Placental epithelial cell (primary cell): ENCODE measurements around the gene FRMD4A. TPM values are rescaled to one million over a fixed set of nuclear protein-coding genes. Genes with fewer than 3 reads are reported as not detected.

Experiments used
- small RNA-seq: library from RNA; depleted of rRNA; stranded (forward); fragments of <200 nt; gene quantifications from one replicate; pipeline ENCODE3, GENCODE V24; 2012
- total RNA-seq: library from RNA; depleted of rRNA; stranded (reverse); fragments of >200 nt; gene quantifications from 2 replicates; pipeline ENCODE4 v1.2.3, GENCODE V29; 2012

FRMD4A gene
- 21.8 and 25.5 TPM in 2 replicates for total RNA-seq

DNA sequence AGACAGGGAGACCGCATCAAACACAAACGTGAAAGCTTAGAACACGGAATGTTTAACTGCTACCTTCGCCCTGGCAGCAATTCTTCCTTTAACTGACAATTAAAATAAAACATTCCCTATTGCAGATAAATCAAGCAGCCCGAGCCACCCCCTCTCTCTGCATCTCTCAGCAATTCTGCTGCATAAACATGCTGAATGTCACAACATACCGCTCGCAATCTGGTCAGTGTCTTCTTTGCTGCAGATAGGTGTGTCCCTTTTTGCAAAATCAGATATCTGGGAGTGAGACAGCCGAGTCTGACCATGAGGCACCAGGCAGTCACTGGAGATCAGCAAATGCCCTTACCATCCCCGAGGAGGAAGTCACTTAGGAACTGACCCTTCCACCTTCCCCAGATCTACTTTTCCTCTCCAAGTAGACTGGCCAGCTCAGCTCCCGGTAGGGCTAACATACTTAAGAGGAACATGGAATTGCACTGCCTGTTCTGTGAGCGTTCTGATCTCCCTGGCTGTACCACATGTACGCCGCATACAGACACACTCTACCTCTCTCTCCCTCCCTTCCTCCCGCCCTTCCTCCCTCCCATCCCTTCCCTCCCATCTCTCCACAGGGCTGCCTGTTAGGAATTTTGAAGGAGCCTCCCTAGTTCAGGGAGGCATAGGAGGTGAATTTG lies at the start of gene FRMD4A:
FRMD4A (minus strand) TSS at position 537 of the 674 bp plus-strand sequence.

Small RNA genes lying within 50 kb of the gene (small RNA-seq; reads per million reads assigned to genes)
- not detected for gene RNA5SP301
